Retinal pigment epithelial cell (primary cell): ENCODE results near the gene DDX52.
"Not testable (repeated sequence)": the region's sequence is repeated elsewhere in the genome, so short reads cannot be mapped to it uniquely, and the experiment has no call there.

Experiments used
- DNase-seq: peaks from one replicate; pipeline ENCODE4 v3.0.0-alpha.2; 2010; ENCODE audit warnings: low read depth
- H3K4me3 ChIP-seq: 2 replicates; pipeline ENCODE4 v1.5.1; 2011; ENCODE audit warnings: mild to moderate bottlenecking, low read length, control low read depth, moderate library complexity
- CTCF ChIP-seq: conservative IDR thresholded peaks from 2 replicates; pipeline ENCODE4 v1.5.1; 2011; ENCODE audit warnings: low read depth, low read length, control low read depth, inconsistent platforms

The DDX52 gene

GRCh38 chr17:37614823-37615222 lies 28.4 kb downstream of the DDX52 start:
- H3K4me3 ChIP-seq = no peak overlapping the region
- DNase-seq = no peak
- TF ChIP-seq CTCF = no peak

- no peak for TF ChIP-seq CTCF
- DNase-seq = no peak
- H3K4me3 ChIP-seq = no peak overlapping the region
Observed at GRCh38 chr17:37614391-37614790, 28.9 kb downstream of the DDX52 start.

- H3K4me3 ChIP-seq = no peak overlapping the region
- no peak for TF ChIP-seq CTCF
- DNase-seq = no peak
Observed at GRCh38 chr17:37610971-37611370, 32.3 kb downstream of the DDX52 start.

- DNase-seq = not testable (repeated sequence)
- H3K4me3 ChIP-seq = peak overlapping the region; percentile 94
Observed at GRCh38 chr17:37610041-37610420, 33.2 kb downstream of the DDX52 start.

GRCh38 chr17:37609170-37610040 lies 33.8 kb downstream of the DDX52 start, which contains the start of gene SYNRG:
TSS of gene SYNRG (minus strand) at chr17:37609418. CDS start at chr17:37609355, 63 bp downstream.
- peak; percentile 68 for DNase-seq
- peak within 1 kb of the TSS; percentile 94 for H3K4me3 ChIP-seq
- TF ChIP-seq CTCF = peak; percentile 25

- TF ChIP-seq CTCF = no peak
- DNase-seq = no peak
- H3K4me3 ChIP-seq = peak overlapping the region; percentile 94
Observed at GRCh38 chr17:37608351-37609169, 34.7 kb downstream of the DDX52 start.

- peak overlapping the region; percentile 94 for H3K4me3 ChIP-seq
- no peak for DNase-seq
- TF ChIP-seq CTCF = no peak
Observed at GRCh38 chr17:37607637-37608331, 35.5 kb downstream of the DDX52 start.
